Uterus (tissue), 4 donors: ENCODE data around the gene CTNND1. TPM values are rescaled to one million over a fixed set of nuclear protein-coding genes. Genes with fewer than 3 reads are reported as not detected.

Source experiments
- DNase-seq, 2 donors: peaks; one replicate each; pipeline ENCODE4 v3.0.0-alpha.2; 2019 to 2020
- H3K27ac ChIP-seq, 2 donors: fragments of 200-600 bp; sonication (generic); 1 replicate in 1 of 2; 2 replicates in 1 of 2; pipeline ENCODE4 v1.5.1; 2016 to 2018
- H3K27me3 ChIP-seq, 2 donors: fragments of 200-600 bp; sonication (generic); one replicate each; pipeline ENCODE4 v1.5.1; 2018 to 2019; ENCODE audit warnings: control low read depth in 1 of 2
- H3K36me3 ChIP-seq, 2 donors: fragments of 200-600 bp; sonication (generic); one replicate each; pipeline ENCODE4 v1.5.1; 2019; ENCODE audit warnings: control low read depth in 1 of 2
- H3K4me1 ChIP-seq, 2 donors: fragments of 200-600 bp; sonication (generic); one replicate each; pipeline ENCODE4 v1.5.1; 2018 to 2019; ENCODE audit warnings: control low read depth in 1 of 2
- H3K4me3 ChIP-seq, 2 donors: fragments of 200-600 bp; sonication (generic); 1 replicate in 1 of 2; 2 replicates in 1 of 2; pipeline ENCODE4 v1.5.1; 2018 to 2019; ENCODE audit warnings: mild to moderate bottlenecking in 1 of 2
- H3K9me3 ChIP-seq, 2 donors: fragments of 200-600 bp; sonication (generic); one replicate each; pipeline ENCODE4 v1.5.1; 2019; ENCODE audit warnings: control low read depth in 1 of 2
- POLR2A ChIP-seq, 2 donors: fragments of 450-650 bp; IDR thresholded peaks; one replicate each; pipeline ENCODE4 v1.6.1; 2016; ENCODE audit warnings: antibody characterized with exemption in 2 of 2, mild to moderate bottlenecking in 1 of 2, moderate library complexity in 1 of 2
- intact Hi-C: fragments of 100-400 bp; cut with DNase I; formaldehyde crosslinking; loops from one replicate; pipeline ENCODE4 v1.15.1; 2023; ENCODE audit warnings: low total_unique reads
- total RNA-seq, 4 donors: library from RNA; depleted of rRNA in 3 of 4; stranded (reverse); fragments of >200 nt in 3 of 4; gene quantifications; one replicate each; pipeline versions ENCODE4 v1.1.0 to v1.2.4, GENCODE V29; 2014 to 2023
- TF ChIP-seq, protein P1 (sequence below), 4 experiments: fragments of 200-600 bp in 2 of 4; fragments of 450-650 bp in 2 of 4; sonication (generic) in 2 of 4; IDR thresholded peaks; one replicate each; pipeline ENCODE4 v1.5.1; 2016 to 2019; ENCODE audit warnings: antibody characterized with exemption in 4 of 4, mild to moderate bottlenecking in 2 of 4, moderate library complexity in 1 of 4
- donor health status: DM: yes; HTN: yes; CAD: no.

CTNND1 gene
- total RNA-seq, 4 donors from 2014 or later: 54.1 to 226 (median 166) TPM

DNA sequence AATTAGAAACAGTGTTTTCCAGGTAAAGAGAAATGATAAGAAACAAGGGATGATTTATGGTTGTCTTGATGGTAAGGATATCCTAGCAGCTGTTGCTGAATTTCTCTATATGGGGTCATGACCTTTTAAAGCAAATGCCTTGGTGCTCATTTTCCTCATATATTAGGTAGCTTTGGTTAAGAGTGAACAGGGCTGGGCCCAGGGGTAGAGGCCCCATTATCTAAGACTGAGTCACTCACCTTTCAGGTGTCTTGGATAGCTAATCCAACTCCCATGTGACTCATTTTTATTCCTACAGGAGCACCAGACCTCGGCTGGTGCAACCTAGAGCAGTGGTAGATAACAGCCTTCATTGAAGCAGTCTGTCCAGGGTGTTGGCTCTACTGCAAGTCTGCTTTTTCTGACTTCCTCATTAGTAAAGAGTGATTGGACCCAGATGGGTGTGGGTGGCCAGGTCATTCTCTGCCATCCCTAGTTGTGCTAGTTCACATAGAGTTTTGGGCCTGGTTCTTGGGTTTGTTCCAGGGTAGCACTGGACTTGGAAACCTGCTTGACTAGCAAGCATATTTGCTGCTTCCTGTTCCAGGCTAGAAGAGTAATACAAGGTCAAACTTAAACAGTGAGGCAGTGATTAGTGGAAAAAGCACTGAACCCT is 37.4 kb downstream of the CTNND1 start:
- H3K36me3 ChIP-seq: no peaks in the 10 kb centered on the region
- H3K4me1 ChIP-seq: peaks cover 0 to 7% of the 10 kb centered on the region in 2 donors
- H3K27ac ChIP-seq: peak overlapping the region in 1 of 2 donors; percentile 1
- peak in 1 of 2 donors; percentile 36 for DNase-seq
- no peaks in the 10 kb centered on the region for H3K27me3 ChIP-seq
- TF ChIP-seq, protein P1, sequence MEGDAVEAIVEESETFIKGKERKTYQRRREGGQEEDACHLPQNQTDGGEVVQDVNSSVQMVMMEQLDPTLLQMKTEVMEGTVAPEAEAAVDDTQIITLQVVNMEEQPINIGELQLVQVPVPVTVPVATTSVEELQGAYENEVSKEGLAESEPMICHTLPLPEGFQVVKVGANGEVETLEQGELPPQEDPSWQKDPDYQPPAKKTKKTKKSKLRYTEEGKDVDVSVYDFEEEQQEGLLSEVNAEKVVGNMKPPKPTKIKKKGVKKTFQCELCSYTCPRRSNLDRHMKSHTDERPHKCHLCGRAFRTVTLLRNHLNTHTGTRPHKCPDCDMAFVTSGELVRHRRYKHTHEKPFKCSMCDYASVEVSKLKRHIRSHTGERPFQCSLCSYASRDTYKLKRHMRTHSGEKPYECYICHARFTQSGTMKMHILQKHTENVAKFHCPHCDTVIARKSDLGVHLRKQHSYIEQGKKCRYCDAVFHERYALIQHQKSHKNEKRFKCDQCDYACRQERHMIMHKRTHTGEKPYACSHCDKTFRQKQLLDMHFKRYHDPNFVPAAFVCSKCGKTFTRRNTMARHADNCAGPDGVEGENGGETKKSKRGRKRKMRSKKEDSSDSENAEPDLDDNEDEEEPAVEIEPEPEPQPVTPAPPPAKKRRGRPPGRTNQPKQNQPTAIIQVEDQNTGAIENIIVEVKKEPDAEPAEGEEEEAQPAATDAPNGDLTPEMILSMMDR (IDR thresholded peaks at IDR 0.05): no peak
- no peak for TF ChIP-seq POLR2A (IDR thresholded peaks at IDR 0.05)
- no peaks in the 10 kb centered on the region for H3K9me3 ChIP-seq
- no peak overlapping the region for H3K4me3 ChIP-seq
- intact Hi-C loops: no loop called here

DNA sequence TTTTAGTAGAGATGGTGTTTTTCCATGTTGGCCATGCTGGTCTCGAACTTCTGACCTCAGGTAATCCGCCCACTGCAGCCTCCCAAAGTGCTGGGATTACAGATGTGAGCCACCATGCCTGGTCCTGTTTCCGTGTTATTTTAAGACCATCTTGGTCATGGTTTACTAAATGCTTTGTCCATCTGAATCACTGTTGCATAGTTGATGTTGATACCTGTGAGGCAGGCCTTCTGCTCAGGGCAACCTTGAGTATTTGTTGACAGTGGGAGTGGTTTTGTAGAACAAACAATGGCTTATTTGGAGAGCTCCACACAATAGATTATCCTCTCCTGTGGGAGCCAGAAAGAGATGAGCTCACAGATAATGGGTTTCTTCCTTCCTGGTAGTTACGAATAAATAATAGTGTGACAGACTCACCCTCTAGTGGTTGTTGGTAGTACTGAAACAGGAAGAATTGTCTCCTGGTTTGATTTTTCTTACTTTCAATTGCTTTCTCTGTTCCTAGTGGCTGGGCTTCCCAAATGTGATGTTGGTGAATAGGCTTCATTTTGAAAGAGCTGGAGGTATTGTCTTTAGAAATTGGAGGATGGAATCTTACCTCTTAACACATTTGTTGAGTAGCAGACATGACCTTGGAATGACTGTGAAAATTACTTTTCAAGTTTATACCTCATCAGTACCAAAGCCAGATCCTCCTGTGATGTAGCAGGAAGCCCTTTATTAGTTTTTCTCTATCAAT is 39.0 kb downstream of the CTNND1 start:
- no peak overlapping the region for H3K4me3 ChIP-seq
- intact Hi-C loops: no loop called here

DNA sequence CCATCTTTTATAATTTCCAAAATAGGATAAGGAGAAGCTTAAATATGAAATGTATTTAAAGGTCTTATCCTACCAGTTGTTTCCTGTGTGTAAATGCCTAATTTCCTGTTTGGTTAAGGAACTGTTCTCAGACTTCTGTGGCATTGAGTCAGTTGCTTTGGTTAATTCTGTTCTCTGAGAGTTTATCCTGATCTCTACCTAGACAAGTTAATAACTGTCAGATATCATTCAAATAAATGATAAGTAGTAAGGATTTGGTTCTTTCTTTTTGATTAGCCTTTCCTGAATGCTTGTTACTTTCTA is 39.5 kb downstream of the CTNND1 start:
- no peaks in the 10 kb centered on the region for H3K4me1 ChIP-seq
- H3K27me3 ChIP-seq: no peaks in the 10 kb centered on the region
- TF ChIP-seq, protein P1 (IDR thresholded peaks at IDR 0.05): no peak
- TF ChIP-seq POLR2A (IDR thresholded peaks at IDR 0.05): no peak
- no peaks in the 10 kb centered on the region for H3K9me3 ChIP-seq
- H3K4me3 ChIP-seq: no peak overlapping the region
- DNase-seq: no peak
- no peaks in the 10 kb centered on the region for H3K36me3 ChIP-seq
- H3K27ac ChIP-seq: peak overlapping the region in 1 of 2 donors; percentile 67
- intact Hi-C loops: no loop called here

More for the DNA sequence above, 39.0 kb downstream of the CTNND1 start:
- H3K27ac ChIP-seq: peak overlapping the region; percentile 35 to 67
- no peaks in the 10 kb centered on the region for H3K9me3 ChIP-seq
- TF ChIP-seq POLR2A (IDR thresholded peaks at IDR 0.05): no peak
- TF ChIP-seq, protein P1 (IDR thresholded peaks at IDR 0.05): peak; percentile 78 to 94 (median 88)
- no peaks in the 10 kb centered on the region for H3K4me1 ChIP-seq
- no peaks in the 10 kb centered on the region for H3K27me3 ChIP-seq
- DNase-seq: no peak
- H3K36me3 ChIP-seq: no peaks in the 10 kb centered on the region

DNA sequence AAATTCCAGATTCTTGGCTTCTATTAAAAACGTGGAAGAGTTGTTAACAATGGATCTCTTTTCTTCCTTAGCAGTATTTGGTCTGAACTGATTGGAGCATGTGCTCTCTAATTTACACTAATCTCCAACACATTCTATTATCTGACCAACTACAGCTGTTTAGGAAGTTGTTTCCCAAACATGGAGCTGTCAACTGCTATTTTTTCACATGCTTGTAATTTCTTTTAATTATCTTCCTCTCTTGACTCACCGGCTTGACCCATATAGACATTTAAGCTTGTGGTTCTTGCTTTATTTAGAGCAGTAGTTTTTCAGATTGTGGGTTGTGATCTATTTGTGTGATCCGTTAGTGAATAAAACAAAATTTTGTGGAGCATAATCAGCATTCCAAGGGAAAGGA is 40.8 kb downstream of the CTNND1 start:
- intact Hi-C loops: no loop called here
- no peak for DNase-seq
- H3K4me3 ChIP-seq: no peak overlapping the region
- no peaks in the 10 kb centered on the region for H3K9me3 ChIP-seq
- TF ChIP-seq, protein P1 (IDR thresholded peaks at IDR 0.05): no peak
- no peak for TF ChIP-seq POLR2A (IDR thresholded peaks at IDR 0.05)
- no peak overlapping the region for H3K27ac ChIP-seq
- no peaks in the 10 kb centered on the region for H3K27me3 ChIP-seq
- peaks cover 0 to 2% of the 10 kb centered on the region in 2 donors for H3K36me3 ChIP-seq
- no peaks in the 10 kb centered on the region for H3K4me1 ChIP-seq

DNA sequence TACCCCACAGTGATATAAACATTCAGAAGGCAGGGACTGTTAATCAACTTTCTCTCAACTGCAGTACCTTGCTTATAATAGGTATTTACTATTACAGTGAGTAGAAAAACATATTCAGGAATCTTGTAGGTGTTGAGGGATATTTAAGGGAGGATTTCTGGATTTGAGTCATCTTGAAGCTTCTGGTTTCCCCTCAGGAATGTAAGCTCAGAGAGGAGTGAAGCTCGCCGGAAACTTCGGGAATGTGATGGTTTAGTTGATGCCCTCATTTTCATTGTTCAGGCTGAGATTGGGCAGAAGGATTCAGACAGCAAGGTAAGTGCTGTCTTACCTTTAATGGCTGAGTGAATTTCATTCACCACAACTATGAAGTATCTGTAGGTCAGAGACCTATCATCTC is 42.9 kb downstream of the CTNND1 start:
- TF ChIP-seq, protein P1 (IDR thresholded peaks at IDR 0.05): no peak
- TF ChIP-seq POLR2A (IDR thresholded peaks at IDR 0.05): no peak
- H3K4me1 ChIP-seq: no peaks in the 10 kb centered on the region

More for the DNA sequence above, 42.9 kb downstream of the CTNND1 start:
- intact Hi-C loops: no loop called here
- peaks cover 0 to 2% of the 10 kb centered on the region in 2 donors for H3K36me3 ChIP-seq
- H3K9me3 ChIP-seq: no peaks in the 10 kb centered on the region
- no peaks in the 10 kb centered on the region for H3K27me3 ChIP-seq
- H3K27ac ChIP-seq: no peak overlapping the region
- DNase-seq: no peak
- H3K4me3 ChIP-seq: no peak overlapping the region
